Stimulated activated memory B cell treated with anti-CD40 and anti-IgM and Interleukin-4, amounts not matched to agents 10 μg/mL and 1 μg/mL and 100 μg/mL, for 72 hours (primary cell): ENCODE measurements around the gene RAB9A.
A peak's percentile ranks its signal among the peaks of the same experiment; 100 is the strongest.

Experiments
- ATAC-seq: fragments of 150-1000 bp; cut with Tn5 transposase; 2 replicates; pipeline ENCODE4 v1.10.0; 2021
- H3K27ac Mint-ChIP-seq: one replicate; pipeline ENCODE4 v1.8.0; 2022; ENCODE audit warnings: mild to moderate bottlenecking, mixed read lengths
- H3K27me3 Mint-ChIP-seq: one replicate; pipeline ENCODE4 v1.8.0; 2022; ENCODE audit warnings: mixed read lengths
- H3K36me3 Mint-ChIP-seq: one replicate; pipeline ENCODE4 v1.8.0; 2022; ENCODE audit warnings: mixed read lengths
- H3K4me1 Mint-ChIP-seq: one replicate; pipeline ENCODE4 v1.8.0; 2022; ENCODE audit warnings: mixed read lengths
- H3K4me3 Mint-ChIP-seq: one replicate; pipeline ENCODE4 v1.8.0; 2022; ENCODE audit warnings: mild to moderate bottlenecking, moderate library complexity, mixed read lengths
- H3K9me3 Mint-ChIP-seq: one replicate; pipeline ENCODE4 v1.8.0; 2022; ENCODE audit warnings: mixed read lengths

Gene RAB9A

GRCh38 chrX:13689741-13690211 is 848 bp downstream of the RAB9A start:
- Mint-ChIP-seq H3K27ac (peak overlapping the region; percentile 88), H3K9me3 (no peaks in the 10 kb centered on the region), H3K4me1 (peaks cover 54% of the 10 kb centered on the region), H3K4me3 (peak overlapping the region; percentile 86), H3K27me3 (no peaks in the 10 kb centered on the region), H3K36me3 (no peaks in the 10 kb centered on the region)
- ATAC-seq: no peak

- Mint-ChIP-seq H3K27ac (peak overlapping the region; percentile 88), H3K4me3 (peak overlapping the region; percentile 86), H3K9me3 (no peaks in the 10 kb centered on the region), H3K4me1 (peaks cover 56% of the 10 kb centered on the region), H3K27me3 (no peaks in the 10 kb centered on the region), H3K36me3 (peaks cover 6% of the 10 kb centered on the region)
- ATAC-seq: no peak
Observed at GRCh38 chrX:13690836-13691235, 1.9 kb downstream of the RAB9A start.

GRCh38 chrX:13691841-13692371 is 3.0 kb downstream of the RAB9A start:
- no peak for ATAC-seq
- H3K27me3 Mint-ChIP-seq: no peaks in the 10 kb centered on the region
- peaks cover 6% of the 10 kb centered on the region for H3K36me3 Mint-ChIP-seq
- H3K4me1 Mint-ChIP-seq: peaks cover 61% of the 10 kb centered on the region
- no peak overlapping the region for H3K4me3 Mint-ChIP-seq
- H3K9me3 Mint-ChIP-seq: no peaks in the 10 kb centered on the region
- H3K27ac Mint-ChIP-seq: peak overlapping the region; percentile 18

- peak overlapping the region; percentile 38 for H3K4me3 Mint-ChIP-seq
Observed at GRCh38 chrX:13692771-13693231, 3.9 kb downstream of the RAB9A start.

GRCh38 chrX:13693341-13693961 is 4.5 kb downstream of the RAB9A start:
- H3K4me3 Mint-ChIP-seq: peak overlapping the region; percentile 12
- H3K27ac Mint-ChIP-seq: peak overlapping the region; percentile 18
- H3K27me3 Mint-ChIP-seq: no peaks in the 10 kb centered on the region
- H3K9me3 Mint-ChIP-seq: no peaks in the 10 kb centered on the region
- H3K36me3 Mint-ChIP-seq: peaks cover 6% of the 10 kb centered on the region
- ATAC-seq: no peak
- peaks cover 63% of the 10 kb centered on the region for H3K4me1 Mint-ChIP-seq

More at GRCh38 chrX:13692771-13693231, 3.9 kb downstream of the RAB9A start:
- Mint-ChIP-seq H3K36me3 (peaks cover 6% of the 10 kb centered on the region), H3K27me3 (no peaks in the 10 kb centered on the region), H3K9me3 (no peaks in the 10 kb centered on the region), H3K4me1 (peaks cover 66% of the 10 kb centered on the region), H3K27ac (peak overlapping the region; percentile 18)
- ATAC-seq: no peak

GRCh38 chrX:13694359-13694758 is 5.4 kb downstream of the RAB9A start:
- Mint-ChIP-seq H3K27ac (no peak overlapping the region), H3K36me3 (peaks cover 10% of the 10 kb centered on the region), H3K4me3 (no peak overlapping the region), H3K27me3 (no peaks in the 10 kb centered on the region), H3K4me1 (peaks cover 65% of the 10 kb centered on the region), H3K9me3 (no peaks in the 10 kb centered on the region)
- ATAC-seq: no peak

GRCh38 chrX:13694983-13695382 is 6.1 kb downstream of the RAB9A start:
- peak overlapping the region; percentile 43 for H3K27ac Mint-ChIP-seq

GRCh38 chrX:13695601-13696115 is 6.7 kb downstream of the RAB9A start:
- Mint-ChIP-seq H3K4me3 (no peak overlapping the region), H3K9me3 (no peaks in the 10 kb centered on the region), H3K36me3 (peaks cover 12% of the 10 kb centered on the region), H3K27me3 (no peaks in the 10 kb centered on the region), H3K4me1 (peaks cover 61% of the 10 kb centered on the region), H3K27ac (peak overlapping the region; percentile 43)
- no peak for ATAC-seq

More at GRCh38 chrX:13694983-13695382, 6.1 kb downstream of the RAB9A start:
- no peak for ATAC-seq
- H3K36me3 Mint-ChIP-seq: peaks cover 12% of the 10 kb centered on the region
- H3K9me3 Mint-ChIP-seq: no peaks in the 10 kb centered on the region
- H3K27me3 Mint-ChIP-seq: no peaks in the 10 kb centered on the region
- H3K4me1 Mint-ChIP-seq: peaks cover 68% of the 10 kb centered on the region
- H3K4me3 Mint-ChIP-seq: no peak overlapping the region

GRCh38 chrX:13697455-13697854 is 8.5 kb downstream of the RAB9A start:
- peaks cover 62% of the 10 kb centered on the region for H3K4me1 Mint-ChIP-seq
- H3K4me3 Mint-ChIP-seq: peak overlapping the region; percentile 38

GRCh38 chrX:13697976-13698375 is 9.0 kb downstream of the RAB9A start:
- Mint-ChIP-seq H3K4me3 (peak overlapping the region; percentile 9), H3K4me1 (peaks cover 58% of the 10 kb centered on the region), H3K9me3 (no peaks in the 10 kb centered on the region), H3K36me3 (peaks cover 12% of the 10 kb centered on the region), H3K27ac (peak overlapping the region; percentile 51), H3K27me3 (no peaks in the 10 kb centered on the region)
- no peak for ATAC-seq

More at GRCh38 chrX:13697455-13697854, 8.5 kb downstream of the RAB9A start:
- H3K27me3 Mint-ChIP-seq: no peaks in the 10 kb centered on the region
- ATAC-seq: peak; percentile 78
- H3K27ac Mint-ChIP-seq: peak overlapping the region; percentile 51
- no peaks in the 10 kb centered on the region for H3K9me3 Mint-ChIP-seq
- peaks cover 12% of the 10 kb centered on the region for H3K36me3 Mint-ChIP-seq

- H3K4me1 Mint-ChIP-seq: peaks cover 53% of the 10 kb centered on the region
- H3K9me3 Mint-ChIP-seq: no peaks in the 10 kb centered on the region
- peaks cover 12% of the 10 kb centered on the region for H3K36me3 Mint-ChIP-seq
- ATAC-seq: no peak
- H3K4me3 Mint-ChIP-seq: no peak overlapping the region
- no peak overlapping the region for H3K27ac Mint-ChIP-seq
- H3K27me3 Mint-ChIP-seq: no peaks in the 10 kb centered on the region
Observed at GRCh38 chrX:13698432-13698831, 9.5 kb downstream of the RAB9A start.

GRCh38 chrX:13699183-13699826 is 10.4 kb downstream of the RAB9A start:
- Mint-ChIP-seq H3K4me3 (peak overlapping the region; percentile 25), H3K27me3 (no peaks in the 10 kb centered on the region), H3K27ac (peak overlapping the region; percentile 21), H3K4me1 (peaks cover 57% of the 10 kb centered on the region), H3K9me3 (no peaks in the 10 kb centered on the region), H3K36me3 (peaks cover 12% of the 10 kb centered on the region)
- ATAC-seq: no peak

GRCh38 chrX:13700380-13700779 is 11.5 kb downstream of the RAB9A start:
- Mint-ChIP-seq H3K27ac (no peak overlapping the region), H3K36me3 (peaks cover 9% of the 10 kb centered on the region)

GRCh38 chrX:13702111-13702789 is 13.3 kb downstream of the RAB9A start:
- Mint-ChIP-seq H3K4me1 (peaks cover 36% of the 10 kb centered on the region), H3K36me3 (peaks cover 12% of the 10 kb centered on the region), H3K9me3 (no peaks in the 10 kb centered on the region), H3K27ac (peak overlapping the region; percentile 53), H3K4me3 (no peak overlapping the region), H3K27me3 (no peaks in the 10 kb centered on the region)
- no peak for ATAC-seq

More at GRCh38 chrX:13700380-13700779, 11.5 kb downstream of the RAB9A start:
- ATAC-seq: no peak
- peaks cover 51% of the 10 kb centered on the region for H3K4me1 Mint-ChIP-seq
- H3K4me3 Mint-ChIP-seq: no peak overlapping the region
- H3K9me3 Mint-ChIP-seq: no peaks in the 10 kb centered on the region
- H3K27me3 Mint-ChIP-seq: no peaks in the 10 kb centered on the region

- Mint-ChIP-seq H3K4me1 (peaks cover 35% of the 10 kb centered on the region), H3K27ac (no peak overlapping the region), H3K4me3 (no peak overlapping the region), H3K27me3 (no peaks in the 10 kb centered on the region), H3K36me3 (peaks cover 17% of the 10 kb centered on the region), H3K9me3 (no peaks in the 10 kb centered on the region)
- no peak for ATAC-seq
Observed at GRCh38 chrX:13703135-13703534, 14.2 kb downstream of the RAB9A start.
